IPS DF 19.7 (cell line): ENCODE data around the gene SLC15A5.
A peak's percentile ranks its signal among the peaks of the same experiment; 100 is the strongest.

ENCODE experiments used
- DNase-seq: peaks from one replicate; pipeline ENCODE4 v3.0.0-alpha.2; 2013; ENCODE audit warnings: low read depth, low spot score

The SLC15A5 gene

DNA sequence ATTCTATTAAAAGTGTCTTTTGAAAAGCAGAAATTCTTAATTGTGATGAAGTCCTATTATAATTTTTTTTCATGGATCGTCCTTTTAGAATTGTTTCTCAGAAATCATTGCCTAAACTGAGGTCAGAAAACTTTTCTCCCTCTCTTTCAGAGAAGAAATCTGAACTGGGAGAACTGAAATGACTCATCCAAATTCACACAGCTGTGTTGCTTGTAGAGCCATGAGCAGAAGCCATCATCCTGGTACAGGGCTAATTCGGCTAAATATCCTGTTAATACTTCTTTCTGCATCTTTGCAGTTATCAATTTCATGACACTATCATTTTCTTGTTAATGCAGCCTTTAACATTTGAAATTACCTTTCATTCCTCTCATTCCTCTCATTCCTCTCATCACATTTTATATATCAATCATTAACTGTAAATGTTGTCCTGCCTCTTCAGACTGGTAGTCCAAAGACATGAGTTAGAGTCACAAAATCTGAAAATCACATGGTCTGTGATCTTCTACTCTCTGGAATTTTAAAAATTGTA is 15.5 kb downstream of the SLC15A5 start:
- no peak for DNase-seq

DNA sequence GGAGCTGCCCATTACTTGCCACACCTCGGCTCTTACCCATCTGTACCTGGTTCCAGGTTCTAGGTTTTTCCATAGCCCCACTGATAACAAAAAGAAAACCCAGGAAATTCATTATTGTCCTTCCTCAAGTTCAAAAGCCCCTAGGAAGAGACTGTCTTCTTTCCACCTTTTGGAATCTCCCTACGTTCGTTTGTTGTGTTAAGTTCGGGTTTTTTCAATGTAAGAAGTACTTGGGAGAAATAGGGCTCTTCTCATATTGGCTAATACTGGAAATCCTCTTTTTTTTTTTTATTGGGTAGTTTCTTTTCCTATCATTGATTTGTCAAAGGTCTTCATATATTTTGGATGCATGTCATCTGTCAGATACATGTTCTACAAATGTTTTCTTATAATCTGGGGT is 17.3 kb downstream of the SLC15A5 start:
- DNase-seq, result no peak

DNA sequence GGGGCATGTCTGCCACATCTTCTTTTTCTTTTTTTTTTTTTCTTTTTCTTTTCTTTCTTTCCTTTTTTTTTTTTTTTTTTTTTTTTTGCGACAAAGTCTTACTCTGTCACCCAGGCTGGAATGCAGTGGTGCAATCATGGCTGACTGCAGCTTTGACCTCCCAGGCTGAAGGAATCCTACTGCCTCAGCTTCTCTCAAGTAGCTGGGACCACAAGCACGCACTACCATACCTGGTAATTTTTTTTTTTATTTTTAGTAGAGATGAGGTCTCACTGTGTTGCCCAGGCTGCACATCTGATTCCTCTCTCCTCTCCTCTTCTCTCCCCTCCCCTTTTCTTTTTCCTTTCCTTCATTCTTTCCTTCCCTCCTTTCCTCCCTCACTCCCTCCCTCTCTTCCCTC is 18.5 kb downstream of the SLC15A5 start:
- DNase-seq, result no peak

DNA sequence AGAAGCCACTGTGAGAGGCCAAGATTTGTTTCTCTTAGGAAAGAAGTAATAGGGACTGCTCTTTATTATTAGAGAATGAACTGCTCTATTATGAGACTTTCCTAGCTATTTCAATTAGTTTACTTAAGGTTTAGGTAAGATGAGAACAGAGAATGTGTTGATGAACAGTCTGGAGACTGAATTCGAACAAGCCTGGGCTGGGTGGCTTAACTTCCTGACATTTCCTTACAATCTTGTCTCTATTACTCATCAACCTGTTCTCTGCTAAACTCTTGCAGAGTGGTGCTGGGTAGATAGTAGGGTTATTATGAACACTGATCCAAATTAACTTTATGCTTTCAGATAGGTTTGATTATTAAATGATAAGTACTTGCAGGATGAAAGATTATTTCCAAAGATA is 31.2 kb downstream of the SLC15A5 start:
- DNase-seq, result no peak

DNA sequence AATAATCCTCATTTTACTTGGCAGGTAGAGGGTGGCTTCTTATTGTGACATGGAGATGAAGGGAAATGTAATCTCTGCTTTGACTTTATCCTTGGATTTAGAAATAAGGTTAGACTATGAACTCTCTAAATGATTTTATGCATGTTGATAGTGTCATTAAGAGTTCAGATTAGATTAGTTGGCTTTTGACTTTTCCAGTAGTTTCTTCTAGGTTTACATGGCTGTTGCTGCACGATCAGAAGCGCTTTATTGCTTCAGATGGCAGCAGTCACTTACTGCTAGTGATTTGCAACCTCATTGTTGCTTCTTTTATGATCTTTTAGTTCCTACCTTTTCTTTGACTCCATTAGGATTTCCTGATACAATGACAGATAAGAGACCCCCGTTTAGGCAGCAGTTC is 32.3 kb downstream of the SLC15A5 start:
- DNase-seq, result no peak

DNA sequence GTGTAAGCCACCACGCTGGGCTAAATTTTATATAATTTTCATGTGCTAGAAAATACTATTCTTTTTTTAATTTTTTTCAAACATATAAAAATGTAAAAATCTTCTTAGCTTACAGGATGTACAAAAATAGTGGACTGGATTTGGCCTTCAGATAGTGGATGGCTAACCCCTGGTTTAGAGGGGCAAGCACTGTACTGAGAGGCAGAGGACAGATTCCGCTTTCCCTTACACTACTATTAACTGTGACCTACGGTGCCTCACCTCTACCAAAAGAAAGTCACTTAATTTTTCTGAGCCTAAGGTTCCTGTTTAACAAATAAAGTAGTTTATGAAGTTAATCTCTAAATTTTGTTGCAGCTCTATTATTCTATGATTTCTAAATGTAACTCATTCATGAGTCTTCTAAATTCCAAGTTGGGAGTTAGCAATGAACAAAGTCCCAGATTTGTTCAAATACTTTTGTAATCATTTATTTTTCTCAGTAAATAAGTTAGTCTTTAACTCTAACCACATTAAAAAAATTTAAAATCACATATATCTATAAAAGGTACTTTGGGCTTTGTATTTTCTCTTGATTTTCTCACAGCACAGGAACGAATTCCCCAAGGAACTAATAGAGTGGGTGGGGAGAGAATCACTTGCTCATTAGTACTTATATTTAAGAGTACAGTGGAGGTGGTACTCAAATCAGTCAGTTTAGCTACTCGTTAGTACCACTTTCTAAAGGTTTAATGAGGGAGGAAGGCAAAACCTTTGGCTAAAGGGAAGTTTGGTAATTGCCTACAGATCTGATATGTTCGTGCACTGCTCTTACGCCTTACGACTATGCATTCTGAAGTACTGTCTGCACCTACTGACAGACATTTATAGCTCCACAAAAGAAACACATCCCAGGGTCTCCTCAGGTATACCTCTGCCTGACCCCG is 33.7 kb downstream of the SLC15A5 start:
- no peak for DNase-seq

DNA sequence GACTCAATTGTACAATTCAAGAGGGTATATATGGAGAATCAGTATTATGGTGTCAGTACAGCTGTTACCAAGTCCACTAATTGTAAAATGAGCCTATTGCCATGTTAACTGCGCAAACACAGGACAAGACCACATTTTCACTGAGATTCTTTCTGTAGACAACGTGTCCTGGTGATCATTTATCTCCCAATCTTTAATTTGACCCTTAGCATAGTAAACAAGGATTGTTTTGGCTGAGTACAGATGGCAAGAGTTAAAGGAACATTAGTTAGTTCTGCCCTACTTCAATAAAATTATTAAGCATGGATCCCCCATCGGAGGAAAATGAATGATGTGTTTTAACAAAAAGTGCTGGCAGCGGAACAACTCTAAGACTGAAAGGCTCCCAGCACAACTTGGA is 36.1 kb downstream of the SLC15A5 start:
- DNase-seq, result no peak

DNA sequence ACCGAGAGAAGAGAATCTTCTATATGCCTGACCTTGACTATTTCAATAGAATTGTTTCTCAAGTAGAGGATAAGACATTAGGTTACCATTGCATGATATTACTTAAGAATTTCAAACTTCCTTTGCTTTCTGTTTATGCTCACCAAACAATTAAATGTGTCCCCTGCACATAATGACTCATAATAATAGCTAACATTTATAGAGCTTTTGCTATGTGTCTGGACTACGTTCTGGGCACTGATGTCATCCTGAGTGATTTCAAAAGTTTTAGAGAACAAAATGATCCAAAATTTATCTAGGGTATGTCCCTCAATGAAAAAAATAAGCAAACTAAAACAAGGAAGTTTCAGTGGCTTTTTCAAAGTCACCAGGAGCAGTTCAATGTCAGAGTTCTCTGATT is 38.8 kb downstream of the SLC15A5 start:
- no peak for DNase-seq

DNA sequence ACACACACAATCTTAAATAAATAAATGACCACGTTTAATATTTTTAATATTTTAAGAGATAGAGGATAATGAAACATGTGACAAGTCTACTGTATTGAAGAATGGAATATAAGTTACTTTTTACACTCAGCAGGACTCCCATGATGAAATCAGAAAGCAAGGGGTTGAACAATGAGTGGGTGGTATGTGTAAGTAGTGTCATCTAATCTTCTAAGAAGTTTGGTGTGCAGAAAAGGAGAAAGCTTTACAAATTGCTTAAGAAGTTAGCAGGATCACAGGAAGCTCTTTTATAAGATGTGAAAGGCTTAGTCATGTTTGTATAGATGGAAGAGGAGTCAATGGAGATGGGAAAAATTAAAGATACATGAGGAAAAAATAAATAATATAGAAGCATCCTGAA is 47.8 kb downstream of the SLC15A5 start:
- no peak for DNase-seq

DNA sequence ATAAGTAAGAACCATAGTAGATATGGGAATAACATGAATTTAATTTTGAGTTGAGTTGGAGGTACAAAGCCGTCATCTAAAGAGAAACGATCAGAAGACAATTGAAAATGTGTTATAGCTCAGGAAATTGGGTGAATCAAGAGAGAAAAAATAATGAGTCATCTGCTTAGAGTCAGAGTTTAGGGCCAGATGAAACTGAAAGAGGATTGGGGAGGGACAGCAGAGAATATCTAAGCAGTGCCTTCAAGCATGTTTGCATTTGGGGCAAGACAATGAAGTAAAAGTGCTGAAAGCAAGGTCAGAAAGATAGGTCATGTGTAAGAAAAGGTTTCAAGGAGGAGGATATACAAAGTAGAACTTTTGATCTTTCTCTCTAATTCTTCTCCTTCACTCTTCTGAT is 49.4 kb downstream of the SLC15A5 start:
- no peak for DNase-seq

DNA sequence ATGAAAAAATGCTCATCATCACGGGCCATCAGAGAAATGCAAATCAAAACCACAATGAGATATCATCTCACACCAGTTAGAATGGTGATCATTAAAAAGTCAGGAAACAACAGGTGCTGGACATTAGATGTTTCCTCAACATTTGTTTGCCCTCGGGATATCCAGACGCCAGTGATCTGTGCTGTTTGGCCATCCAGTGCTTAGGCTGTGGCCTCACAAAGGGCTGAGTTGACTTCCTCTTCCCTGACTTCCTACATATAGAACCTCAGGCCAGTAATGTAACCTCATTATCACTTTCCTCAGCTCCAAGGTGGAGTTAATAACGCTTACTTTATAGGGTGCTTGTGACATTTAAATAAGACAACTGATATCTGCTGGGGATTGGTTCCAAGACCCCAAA is 51.8 kb downstream of the SLC15A5 start:
- no peak for DNase-seq

DNA sequence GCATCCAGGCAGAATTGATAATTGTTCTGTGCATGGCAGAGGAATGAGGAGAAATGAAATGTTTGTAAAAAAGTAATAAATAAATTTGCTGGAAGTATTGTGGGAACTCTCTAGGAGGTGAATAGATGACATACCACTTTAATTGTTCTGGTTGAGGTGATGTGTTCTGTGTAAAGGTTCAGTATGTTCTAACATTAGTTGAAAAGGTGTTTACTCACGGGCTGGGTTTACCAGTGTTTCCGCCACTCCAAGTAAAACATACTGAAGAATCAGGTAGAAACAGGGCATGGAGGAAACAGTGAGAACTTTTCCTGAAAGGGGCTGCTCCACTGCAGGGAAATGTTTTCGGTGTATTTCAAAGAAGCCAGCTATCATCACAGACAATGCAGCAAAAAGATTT is 53.3 kb downstream of the SLC15A5 start:
- no peak for DNase-seq

DNA sequence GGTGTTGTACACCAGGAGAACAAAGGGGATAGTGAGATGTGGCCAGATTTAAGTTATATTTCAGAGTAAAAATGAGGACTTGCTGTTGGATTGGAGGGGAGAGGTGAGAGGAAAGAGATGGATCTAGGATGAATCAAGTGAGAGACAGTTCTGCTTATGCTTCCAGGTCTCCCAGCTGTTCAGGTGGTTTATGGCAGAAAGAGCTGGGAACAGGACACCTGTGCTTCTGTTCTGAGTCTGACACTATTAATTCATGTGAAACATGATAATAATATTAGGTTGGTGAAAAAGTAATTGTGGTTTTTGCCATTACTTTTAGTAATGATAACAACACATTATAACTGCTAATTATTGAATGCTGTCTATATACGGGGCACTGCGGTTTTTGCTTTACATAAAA is 55.7 kb downstream of the SLC15A5 start:
- no peak for DNase-seq

DNA sequence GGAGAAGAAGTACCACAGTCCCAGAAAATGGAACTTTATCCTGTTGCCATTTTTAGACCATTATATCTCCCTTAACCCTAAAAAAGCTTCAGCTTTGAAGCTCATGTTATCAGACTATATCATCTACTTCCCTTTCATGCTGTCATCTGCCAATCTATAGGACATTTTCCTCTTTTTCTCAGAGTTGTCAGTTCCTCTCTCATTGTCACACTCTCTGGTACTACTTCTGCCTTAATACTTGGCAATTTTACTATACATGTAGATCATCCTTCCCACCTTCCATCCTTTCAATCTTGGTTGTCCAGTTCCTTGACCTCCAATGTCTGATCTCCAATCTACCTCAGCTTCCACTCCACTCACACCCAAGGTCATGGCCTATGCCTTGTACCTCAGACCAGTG is 57.4 kb downstream of the SLC15A5 start:
- no peak for DNase-seq

DNA sequence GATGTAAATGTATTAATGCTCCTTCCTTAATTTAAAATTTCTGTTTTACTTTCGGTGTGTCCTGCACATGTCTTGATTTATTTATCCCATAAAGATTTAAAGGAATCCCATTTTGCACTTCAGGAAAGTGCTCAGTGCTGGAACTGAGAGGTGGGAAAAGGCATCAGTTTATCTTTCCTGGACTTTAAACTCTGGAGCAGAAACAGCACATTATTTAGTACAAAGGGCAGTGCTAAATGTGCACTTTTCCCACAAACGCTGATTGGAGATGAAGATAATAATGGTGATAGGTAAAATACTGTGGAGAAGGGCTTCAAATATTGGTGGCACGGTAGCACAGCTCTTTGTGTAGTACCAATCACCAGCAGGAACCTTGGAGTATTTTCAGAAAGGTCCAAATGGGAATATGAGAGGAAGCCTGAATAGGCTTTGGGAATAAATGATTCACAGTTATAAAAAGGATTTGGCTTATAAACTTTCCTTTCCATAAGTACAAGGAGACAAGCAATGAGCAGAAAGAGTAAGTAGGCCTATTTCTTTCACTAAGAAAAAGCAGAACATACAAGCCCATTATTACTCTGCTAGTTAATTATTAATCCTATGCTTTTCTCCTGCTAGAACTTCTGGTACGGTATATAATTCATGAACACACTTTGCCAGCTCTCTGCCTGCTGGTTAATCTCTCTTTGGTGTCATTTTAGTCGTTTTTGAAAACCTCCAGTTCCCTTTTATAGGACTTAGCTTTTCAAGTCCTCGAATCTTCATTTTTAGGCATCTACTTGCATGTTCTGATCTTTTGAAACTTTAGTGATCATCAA is 58.3 kb downstream of the SLC15A5 start:
- DNase-seq, result no peak

DNA sequence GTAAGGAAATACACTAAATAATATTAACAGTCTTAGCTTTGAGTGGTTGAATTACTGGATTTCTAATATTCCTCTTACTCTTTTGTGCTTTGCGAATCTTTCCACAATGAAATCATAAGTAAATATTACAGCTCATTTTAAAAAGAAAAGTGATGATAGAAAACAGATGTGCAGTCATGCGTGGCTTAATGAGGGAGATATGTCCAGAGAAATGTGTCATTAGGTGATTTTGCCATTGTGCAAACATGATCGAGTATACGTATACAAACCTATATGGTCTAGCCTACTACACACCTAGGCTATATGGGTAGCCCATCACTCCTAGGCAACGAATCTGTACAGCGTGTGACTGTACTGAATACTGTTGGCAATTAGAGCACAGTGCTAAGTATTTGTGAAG is 59.3 kb downstream of the SLC15A5 start:
- no peak for DNase-seq

DNA sequence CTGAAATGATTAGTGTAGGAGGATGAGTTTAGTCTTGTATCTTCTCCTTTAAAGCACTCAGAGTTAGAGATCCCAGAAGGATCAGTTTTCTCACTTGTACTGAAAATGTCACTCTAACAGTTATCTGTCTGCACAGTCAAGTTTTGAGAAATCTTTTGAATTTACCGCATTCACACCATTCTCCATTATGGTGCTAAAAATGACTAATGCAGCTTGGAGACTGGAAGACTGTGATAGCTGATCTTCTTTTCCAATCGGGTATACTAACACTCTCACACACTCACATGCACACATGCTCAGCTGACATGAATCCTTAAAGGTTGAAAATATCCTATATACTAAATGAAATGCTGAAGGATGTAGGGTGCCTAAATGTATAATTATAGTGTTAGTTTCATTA is 65.8 kb downstream of the SLC15A5 start:
- no peak for DNase-seq

DNA sequence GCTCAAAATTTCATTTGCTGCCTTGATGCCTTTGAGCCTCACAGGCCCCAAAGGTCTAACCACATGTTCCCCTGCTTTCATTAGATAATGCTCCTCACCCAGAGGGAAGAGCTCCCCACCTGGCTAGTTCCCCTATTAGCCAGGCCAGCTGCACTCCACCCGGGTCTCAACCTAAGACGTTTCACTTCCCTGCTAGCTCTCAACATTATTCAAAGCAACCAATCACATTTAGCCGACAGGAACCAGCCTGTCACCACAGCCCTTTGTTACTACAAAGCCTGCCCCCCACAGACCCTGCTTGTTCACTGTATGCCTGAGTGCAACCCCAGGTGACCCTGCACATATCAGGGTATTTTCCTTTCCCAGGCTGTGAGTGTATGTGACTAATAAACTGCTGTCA is 78.6 kb downstream of the SLC15A5 start:
- peak; percentile 23 for DNase-seq

DNA sequence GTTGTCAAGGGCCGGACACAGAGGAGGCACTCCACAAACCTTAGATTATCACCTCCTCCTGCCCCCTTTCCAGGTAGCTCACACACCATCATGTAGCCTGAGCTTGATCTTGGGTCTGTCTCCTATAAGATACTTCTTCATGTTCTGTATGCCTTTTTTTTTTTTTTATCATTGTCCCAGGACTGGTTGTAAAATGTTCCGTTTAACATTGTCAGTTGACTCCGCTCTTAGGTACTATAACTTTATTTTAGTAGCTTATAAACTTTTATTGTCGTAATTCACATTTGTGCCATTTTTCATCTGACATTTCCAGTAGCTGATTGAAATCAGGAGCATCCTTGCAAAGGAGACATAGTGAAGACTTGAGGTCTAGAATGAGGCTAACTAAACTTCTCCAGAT is 79.9 kb downstream of the SLC15A5 start:
- DNase-seq, result no peak

DNA sequence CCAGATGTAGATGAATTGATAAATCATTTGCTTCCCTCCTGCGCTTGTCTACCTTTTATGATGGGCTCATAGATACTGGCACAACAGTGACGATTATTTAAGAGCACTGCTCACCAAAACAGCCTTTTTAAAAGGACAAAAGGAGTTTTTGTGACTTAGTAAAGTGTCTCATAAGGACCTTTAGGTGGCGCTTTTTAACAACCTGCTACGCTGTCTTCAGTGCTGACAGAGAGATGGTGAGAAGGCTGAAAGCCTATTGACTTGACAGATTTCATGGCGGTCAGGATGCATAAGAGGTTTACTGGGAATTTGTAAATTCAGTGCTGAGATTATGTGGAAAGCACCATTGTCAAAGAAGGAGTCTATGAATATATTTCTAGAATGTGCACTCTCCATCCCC is 87.6 kb downstream of the SLC15A5 start:
- DNase-seq, result peak; percentile 38

DNA sequence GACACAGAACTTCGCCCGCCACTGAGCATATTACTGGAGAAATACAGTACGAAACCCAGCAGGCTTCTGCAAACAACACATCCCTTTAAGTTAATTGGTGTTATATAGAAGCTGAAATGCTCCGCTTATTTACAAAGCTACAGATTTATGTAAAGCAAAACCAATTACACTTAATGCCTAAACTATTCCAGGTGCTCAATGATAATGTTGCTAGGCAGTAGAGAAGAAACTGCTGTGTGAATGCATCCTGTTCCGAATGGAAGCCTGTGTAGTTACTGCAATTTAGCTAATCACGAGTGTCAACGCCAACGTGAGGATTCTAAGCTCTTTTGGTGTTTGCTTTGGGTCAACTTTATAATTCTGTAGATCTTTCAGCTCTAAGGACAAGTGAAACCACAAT is 89.8 kb downstream of the SLC15A5 start:
- no peak for DNase-seq

DNA sequence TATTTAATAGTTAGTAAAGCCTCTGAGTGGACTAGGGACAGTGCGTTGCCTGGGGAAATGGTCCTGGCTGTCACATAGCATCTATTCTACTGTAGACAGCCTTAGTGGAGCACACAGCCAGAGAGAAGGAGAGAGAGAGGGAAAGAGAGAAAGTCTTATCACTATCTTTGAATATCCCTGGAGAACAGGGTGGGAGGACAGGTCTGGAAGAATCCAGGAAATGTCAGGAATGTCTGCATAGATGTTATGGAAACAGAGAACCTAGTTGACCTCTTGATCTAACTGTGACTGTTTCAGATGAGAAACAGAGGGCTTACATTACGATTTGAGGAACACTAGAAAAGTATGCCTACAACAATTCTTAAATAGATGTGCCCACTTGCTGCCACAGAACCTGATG is 92.8 kb downstream of the SLC15A5 start:
- DNase-seq, result no peak

DNA sequence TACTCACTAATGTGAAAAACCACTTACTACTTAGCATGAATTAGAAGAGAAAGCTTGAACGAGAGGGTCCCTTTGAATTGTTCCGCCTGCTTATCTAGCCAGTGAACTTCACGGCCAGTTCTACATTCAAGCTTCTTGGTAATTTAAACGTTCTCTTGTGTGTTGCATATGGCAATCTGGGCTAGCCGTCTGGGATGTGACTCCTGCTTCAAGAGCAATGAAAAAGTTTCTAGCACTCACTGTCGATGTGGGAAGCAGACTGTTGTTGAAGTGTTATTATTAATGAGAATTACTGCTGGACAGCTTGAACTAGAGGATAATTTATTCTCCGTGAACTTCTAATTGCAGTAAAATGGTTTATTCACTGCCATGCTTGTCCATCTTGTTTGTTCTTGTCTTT is 93.9 kb downstream of the SLC15A5 start:
- DNase-seq, result no peak
